Measurements from ENCODE around the gene SGSM2. TPM values are rescaled to one million over a fixed set of nuclear protein-coding genes. Genes with fewer than 3 reads are reported as not detected.

SGSM2 gene
- total RNA-seq, 2 donors from 2014 or later, result 20.9 to 31.4 TPM

GRCh38 chr17:2421315-2422147 is 84.2 kb downstream of the SGSM2 start:
- no peak for TF ChIP-seq CTCF (IDR thresholded peaks at IDR 0.05)
- no peaks in the 10 kb centered on the region for H3K27me3 ChIP-seq
- H3K4me3 ChIP-seq, result no peak overlapping the region
- peak; percentile 55 for DNase-seq (ENCODE audit: low spot score)
- no peak overlapping the region for H3K27ac ChIP-seq
- peaks cover 14% of the 10 kb centered on the region for H3K36me3 ChIP-seq
- H3K4me1 ChIP-seq, result peaks cover 0 to 19% of the 10 kb centered on the region in 2 donors
- no peaks in the 10 kb centered on the region for H3K9me3 ChIP-seq

GRCh38 chr17:2423271-2423670 is 86.0 kb downstream of the SGSM2 start:
- H3K27me3 ChIP-seq, result no peaks in the 10 kb centered on the region
- H3K4me3 ChIP-seq, result no peak overlapping the region
- no peak for TF ChIP-seq CTCF (IDR thresholded peaks at IDR 0.05)
- H3K4me1 ChIP-seq, result peaks cover 0 to 17% of the 10 kb centered on the region in 2 donors
- peaks cover 14% of the 10 kb centered on the region for H3K36me3 ChIP-seq
- no peaks in the 10 kb centered on the region for H3K9me3 ChIP-seq
- DNase-seq (ENCODE audit: low spot score), result no peak
- H3K27ac ChIP-seq, result no peak overlapping the region

GRCh38 chr17:2427215-2427614 is 89.9 kb downstream of the SGSM2 start:
- no peaks in the 10 kb centered on the region for H3K27me3 ChIP-seq
- no peaks in the 10 kb centered on the region for H3K9me3 ChIP-seq
- H3K36me3 ChIP-seq, result no peaks in the 10 kb centered on the region
- TF ChIP-seq CTCF (IDR thresholded peaks at IDR 0.05), result no peak
- no peak overlapping the region for H3K4me3 ChIP-seq
- no peak overlapping the region for H3K27ac ChIP-seq
- DNase-seq (ENCODE audit: low spot score), result no peak
- H3K4me1 ChIP-seq, result no peaks in the 10 kb centered on the region

- Histone ChIP-seq H3K4me3 (no peak overlapping the region), H3K9me3 (no peaks in the 10 kb centered on the region), H3K4me1 (no peaks in the 10 kb centered on the region), H3K27me3 (no peaks in the 10 kb centered on the region), H3K27ac (no peak overlapping the region), H3K36me3 (peaks cover 3% of the 10 kb centered on the region)
- TF ChIP-seq CTCF (IDR thresholded peaks at IDR 0.05), result no peak
- no peak for DNase-seq (ENCODE audit: low spot score)
These were observed 90.6 kb downstream of the SGSM2 start for GRCh38 chr17:2427910-2428309.

Other genes with a start within 250 kb of the SGSM2 start
- 10 to 100 TPM; 18.2 to 29.3 TPM for gene SMG6, start 33.7 kb upstream of the SGSM2 start, total RNA-seq
- 10 to 100 TPM in 1 of 2 donors, 1 to 10 TPM in 1; 9.7 to 11.5 TPM for gene SRR, start 33.6 kb upstream of the SGSM2 start, total RNA-seq
- 10 to 100 TPM; 22.5 to 25.9 TPM for gene TSR1, start 1.0 kb upstream of the SGSM2 start, total RNA-seq
- gene MNT, start 63.6 kb downstream of the SGSM2 start, total RNA-seq, result 1 to 10 TPM; 3.7 to 7.7 TPM
- gene METTL16, start 174.4 kb downstream of the SGSM2 start, total RNA-seq, result 10 to 100 TPM; 16.4 to 17.9 TPM

All from right atrium auricular region (tissue), 2 donors.